H7 (cell line): Measurements from ENCODE around the gene KLHL12. TPM values are rescaled to one million over a fixed set of nuclear protein-coding genes. Genes with fewer than 3 reads are reported as not detected.
"Not testable (repeated sequence)": the region's sequence is repeated elsewhere in the genome, so short reads cannot be mapped to it uniquely, and the experiment has no call there.

ENCODE experiments used
- DNase-seq: peaks from one replicate; pipeline ENCODE4 v3.0.0; 2012
- H3K27me3 ChIP-seq: 2 replicates; pipeline ENCODE4 v1.6.0; 2011; ENCODE audit warnings: mild to moderate bottlenecking, low read length; ENCODE audit not compliant: control insufficient read depth, insufficient read depth
- H3K36me3 ChIP-seq: replicated peaks from 2 replicates; pipeline ENCODE4 v1.5.1; 2011; ENCODE audit warnings: low read length; ENCODE audit not compliant: control insufficient read depth, insufficient read depth
- H3K4me3 ChIP-seq: 2 replicates; pipeline ENCODE4 v1.5.1; 2011; ENCODE audit warnings: low read depth, mild to moderate bottlenecking, control low read depth, low read length, moderate library complexity; ENCODE audit not compliant: insufficient read depth
- total RNA-seq: library from RNA; depleted of rRNA; stranded (reverse); fragments of >200 nt; shearing (Covaris generic); gene quantifications from 2 replicates; pipeline ENCODE4 v1.2.3, GENCODE V29; 2014

KLHL12 gene
- total RNA-seq, 1 experiment from 2014 or later, result 45.7 TPM

- Histone ChIP-seq H3K36me3 (peaks cover 1% of the 10 kb centered on the region; the same call in 1 of the 2 replicates), H3K27me3 (no peaks in the 10 kb centered on the region), H3K4me3 (no peak overlapping the region)
- DNase-seq, result no peak
Observed at GRCh38 chr1:202935844-202936243, 8.8 kb upstream of the KLHL12 start.

- DNase-seq, result no peak
Observed at GRCh38 chr1:202934755-202935154, 7.7 kb upstream of the KLHL12 start.

GRCh38 chr1:202932476-202932875 is 5.4 kb upstream of the KLHL12 start:
- DNase-seq, result no peak
- Histone ChIP-seq H3K36me3 (no peaks in the 10 kb centered on the region), H3K27me3 (no peaks in the 10 kb centered on the region), H3K4me3 (no peak overlapping the region)

More at GRCh38 chr1:202934755-202935154, 7.7 kb upstream of the KLHL12 start:
- no peaks in the 10 kb centered on the region for H3K36me3 ChIP-seq
- no peaks in the 10 kb centered on the region for H3K27me3 ChIP-seq
- no peak overlapping the region for H3K4me3 ChIP-seq

GRCh38 chr1:202923533-202923932 is 3.5 kb downstream of the KLHL12 start:
- no peak for DNase-seq
- H3K4me3 ChIP-seq, result no peak overlapping the region
- H3K36me3 ChIP-seq, result peaks cover 2% of the 10 kb centered on the region
- H3K27me3 ChIP-seq, result no peaks in the 10 kb centered on the region

GRCh38 chr1:202919615-202920014 is 7.4 kb downstream of the KLHL12 start:
- Histone ChIP-seq H3K4me3 (no peak overlapping the region), H3K27me3 (no peaks in the 10 kb centered on the region), H3K36me3 (peaks cover 11% of the 10 kb centered on the region)
- no peak for DNase-seq

- peaks cover 15% of the 10 kb centered on the region for H3K36me3 ChIP-seq
Observed at GRCh38 chr1:202915146-202915545, 11.9 kb downstream of the KLHL12 start.

GRCh38 chr1:202912476-202912875 is 14.6 kb downstream of the KLHL12 start:
- DNase-seq, H3K4me3 ChIP-seq, H3K27me3 ChIP-seq: not testable (repeated sequence)
- H3K36me3 ChIP-seq, result peaks cover 21% of the 10 kb centered on the region

More at GRCh38 chr1:202915146-202915545, 11.9 kb downstream of the KLHL12 start:
- Histone ChIP-seq H3K27me3 (no peaks in the 10 kb centered on the region), H3K4me3 (no peak overlapping the region)
- DNase-seq, result no peak

GRCh38 chr1:202909494-202909893 is 17.5 kb downstream of the KLHL12 start:
- Histone ChIP-seq H3K36me3 (peaks cover 15% of the 10 kb centered on the region), H3K4me3 (no peak overlapping the region), H3K27me3 (no peaks in the 10 kb centered on the region)
- DNase-seq, result no peak

- H3K27me3 ChIP-seq, result no peaks in the 10 kb centered on the region
- no peak overlapping the region for H3K4me3 ChIP-seq
- H3K36me3 ChIP-seq, result peaks cover 15% of the 10 kb centered on the region
- DNase-seq, result no peak
Observed at GRCh38 chr1:202908998-202909397, 18.0 kb downstream of the KLHL12 start.

GRCh38 chr1:202905331-202905730 is 21.7 kb downstream of the KLHL12 start:
- H3K36me3 ChIP-seq, result peaks cover 12% of the 10 kb centered on the region
- H3K27me3 ChIP-seq, result no peaks in the 10 kb centered on the region
- DNase-seq, result no peak
- no peak overlapping the region for H3K4me3 ChIP-seq

GRCh38 chr1:202903808-202904207 is 23.2 kb downstream of the KLHL12 start:
- not testable (repeated sequence) for H3K27me3 ChIP-seq, H3K4me3 ChIP-seq, H3K36me3 ChIP-seq, DNase-seq

- Histone ChIP-seq H3K27me3 (no peaks in the 10 kb centered on the region), H3K4me3 (no peak overlapping the region), H3K36me3 (peaks cover 2% of the 10 kb centered on the region)
- DNase-seq, result no peak
Observed at GRCh38 chr1:202901555-202901954, 25.5 kb downstream of the KLHL12 start.

GRCh38 chr1:202892501-202892900 is 34.5 kb downstream of the KLHL12 start:
- no peak for DNase-seq
- Histone ChIP-seq H3K36me3 (peaks cover 6% of the 10 kb centered on the region), H3K27me3 (no peaks in the 10 kb centered on the region)

GRCh38 chr1:202890392-202890791 is 36.6 kb downstream of the KLHL12 start:
- no peaks in the 10 kb centered on the region for H3K27me3 ChIP-seq

More at GRCh38 chr1:202892501-202892900, 34.5 kb downstream of the KLHL12 start:
- H3K4me3 ChIP-seq, result no peak overlapping the region

GRCh38 chr1:202888531-202889360 is 38.3 kb downstream of the KLHL12 start, which contains the start of gene RABIF:
Gene RABIF (minus strand): TSS chr1:202889149. CDS start chr1:202889098, 51 bp downstream.
- Histone ChIP-seq H3K36me3 (peaks cover 2% of the 10 kb centered on the region), H3K4me3 (peak within 1 kb of the TSS; percentile 98), H3K27me3 (no peaks in the 10 kb centered on the region)
- DNase-seq, result peak; percentile 98

More at GRCh38 chr1:202890392-202890791, 36.6 kb downstream of the KLHL12 start:
- DNase-seq, result no peak
- Histone ChIP-seq H3K4me3 (no peak overlapping the region), H3K36me3 (peaks cover 2% of the 10 kb centered on the region)
